Right atrium auricular region (tissue), 2 donors: Measurements from ENCODE around the gene CPLX3. TPM values are rescaled to one million over a fixed set of nuclear protein-coding genes. Genes with fewer than 3 reads are reported as not detected.
A peak's percentile ranks its signal among the peaks of the same experiment; 100 is the strongest.

Source experiments
- DNase-seq: peaks from one replicate; pipeline ENCODE4 v3.0.0-alpha.2; 2019; ENCODE audit warnings: low spot score
- H3K27ac ChIP-seq, 2 donors: fragments of 200-600 bp; sonication (generic); 1 replicate in 1 of 2; 2 replicates in 1 of 2; pipeline ENCODE4 v1.5.1; 2016 to 2019
- H3K27me3 ChIP-seq, 2 donors: fragments of 200-600 bp; sonication (generic); one replicate each; pipeline versions ENCODE4 v1.5.1 to v1.6.0; 2017 to 2019
- H3K36me3 ChIP-seq: fragments of 200-600 bp; sonication (generic); one replicate; pipeline ENCODE4 v1.5.1; 2016
- H3K4me1 ChIP-seq, 2 donors: fragments of 200-600 bp; sonication (generic); one replicate each; pipeline versions ENCODE4 v1.5.1 to v1.6.0; 2017 to 2019
- H3K4me3 ChIP-seq, 2 donors: fragments of 200-600 bp; sonication (generic); 1 replicate in 1 of 2; 2 replicates in 1 of 2; pipeline ENCODE4 v1.5.1; 2017 to 2019; ENCODE audit warnings: mild to moderate bottlenecking in 1 of 2, moderate library complexity in 1 of 2
- H3K9me3 ChIP-seq, 2 donors: fragments of 200-600 bp; sonication (generic); one replicate each; pipeline ENCODE4 v1.5.1; 2019
- total RNA-seq, 2 donors: library from RNA; depleted of rRNA; stranded (reverse); fragments of >200 nt; gene quantifications; one replicate each; pipeline ENCODE4 v1.1.0, GENCODE V29; 2016
- TF ChIP-seq, protein P1 (sequence below), 2 donors: fragments of 200-600 bp; sonication (generic); IDR thresholded peaks; one replicate each; pipeline ENCODE4 v1.5.1; 2019; ENCODE audit warnings: antibody characterized with exemption in 2 of 2

CPLX3 gene
- total RNA-seq, 2 donors from 2014 or later = 1.1 to 10.8 TPM

DNA sequence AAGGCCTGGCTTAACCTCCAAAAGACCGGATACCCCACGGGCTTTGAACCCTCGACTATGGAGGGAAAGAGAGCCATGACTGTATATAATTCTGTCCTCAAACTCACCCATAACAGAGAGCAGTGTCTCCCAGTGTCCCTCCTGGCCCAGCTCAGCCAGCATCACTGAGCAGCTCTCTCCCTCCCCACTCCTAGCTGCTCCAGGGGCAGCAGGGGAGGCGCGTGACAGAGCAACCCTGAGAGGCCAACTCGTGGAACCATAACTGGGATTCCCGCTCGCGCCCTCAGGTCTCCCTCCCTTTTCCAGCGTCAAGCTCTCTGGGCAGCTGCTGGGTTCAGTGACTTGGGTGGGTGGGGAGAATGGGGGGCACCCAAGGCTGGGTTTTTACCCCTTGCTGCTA is 561 bp upstream of the CPLX3 start:
- Histone ChIP-seq H3K4me1 (peaks cover 0 to 16% of the 10 kb centered on the region in 2 donors), H3K9me3 (no peaks in the 10 kb centered on the region), H3K36me3 (no peaks in the 10 kb centered on the region), H3K27me3 (no peaks in the 10 kb centered on the region), H3K4me3 (no peak overlapping the region), H3K27ac (peak overlapping the region in 1 of 2 donors; percentile 26)
- TF ChIP-seq, protein P1, sequence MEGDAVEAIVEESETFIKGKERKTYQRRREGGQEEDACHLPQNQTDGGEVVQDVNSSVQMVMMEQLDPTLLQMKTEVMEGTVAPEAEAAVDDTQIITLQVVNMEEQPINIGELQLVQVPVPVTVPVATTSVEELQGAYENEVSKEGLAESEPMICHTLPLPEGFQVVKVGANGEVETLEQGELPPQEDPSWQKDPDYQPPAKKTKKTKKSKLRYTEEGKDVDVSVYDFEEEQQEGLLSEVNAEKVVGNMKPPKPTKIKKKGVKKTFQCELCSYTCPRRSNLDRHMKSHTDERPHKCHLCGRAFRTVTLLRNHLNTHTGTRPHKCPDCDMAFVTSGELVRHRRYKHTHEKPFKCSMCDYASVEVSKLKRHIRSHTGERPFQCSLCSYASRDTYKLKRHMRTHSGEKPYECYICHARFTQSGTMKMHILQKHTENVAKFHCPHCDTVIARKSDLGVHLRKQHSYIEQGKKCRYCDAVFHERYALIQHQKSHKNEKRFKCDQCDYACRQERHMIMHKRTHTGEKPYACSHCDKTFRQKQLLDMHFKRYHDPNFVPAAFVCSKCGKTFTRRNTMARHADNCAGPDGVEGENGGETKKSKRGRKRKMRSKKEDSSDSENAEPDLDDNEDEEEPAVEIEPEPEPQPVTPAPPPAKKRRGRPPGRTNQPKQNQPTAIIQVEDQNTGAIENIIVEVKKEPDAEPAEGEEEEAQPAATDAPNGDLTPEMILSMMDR (IDR thresholded peaks at IDR 0.05) = no peak
- no peak for DNase-seq

DNA sequence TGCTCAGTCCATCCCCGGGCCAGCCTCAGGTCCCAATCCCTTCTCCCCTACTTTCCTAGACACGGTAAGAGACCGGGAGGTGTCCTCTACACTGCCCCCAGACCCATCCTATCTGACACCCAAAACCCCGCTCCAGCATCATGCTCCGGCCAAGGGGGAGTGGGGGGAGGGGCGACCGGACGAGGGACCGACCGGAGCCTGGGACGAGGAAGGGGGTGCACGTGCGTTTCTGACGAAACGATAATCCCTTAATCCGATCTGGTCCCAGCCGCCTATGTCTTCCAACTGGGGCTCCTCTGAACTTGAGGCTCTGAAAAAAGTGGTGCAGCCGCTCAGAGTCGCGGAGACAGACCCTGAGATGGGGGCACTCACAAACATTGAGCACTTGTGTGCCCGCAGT is 494 bp downstream of the CPLX3 start:
- Histone ChIP-seq H3K9me3 (no peaks in the 10 kb centered on the region), H3K4me3 (no peak overlapping the region), H3K4me1 (peaks cover 0 to 22% of the 10 kb centered on the region in 2 donors), H3K36me3 (no peaks in the 10 kb centered on the region), H3K27ac (no peak overlapping the region), H3K27me3 (no peaks in the 10 kb centered on the region)
- TF ChIP-seq, protein P1 (IDR thresholded peaks at IDR 0.05) = no peak
- no peak for DNase-seq

DNA sequence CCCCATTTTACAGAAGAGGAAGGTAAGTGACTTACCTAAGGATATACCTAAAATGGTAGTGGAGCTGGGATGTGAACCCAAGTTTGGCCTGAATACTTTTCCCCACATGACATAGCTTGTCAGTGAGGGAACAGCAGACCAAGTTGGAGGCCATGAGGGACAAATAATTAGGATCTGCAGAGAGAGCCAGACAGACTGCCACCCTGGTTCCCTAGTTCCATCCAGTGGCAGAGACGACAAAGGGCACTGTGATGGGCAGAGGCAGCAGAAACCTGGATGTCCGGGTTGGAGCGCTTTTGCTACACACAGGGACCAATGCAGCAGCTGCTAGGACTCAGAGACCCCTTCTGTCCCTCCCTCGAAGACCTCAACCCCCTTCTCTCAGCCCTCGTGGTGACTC is 1.2 kb downstream of the CPLX3 start:
- H3K36me3 ChIP-seq = no peaks in the 10 kb centered on the region
- TF ChIP-seq, protein P1 (IDR thresholded peaks at IDR 0.05) = no peak
- no peak overlapping the region for H3K4me3 ChIP-seq
- DNase-seq = no peak
- no peak overlapping the region for H3K27ac ChIP-seq
- H3K27me3 ChIP-seq = no peaks in the 10 kb centered on the region
- peaks cover 0 to 28% of the 10 kb centered on the region in 2 donors for H3K4me1 ChIP-seq
- no peaks in the 10 kb centered on the region for H3K9me3 ChIP-seq

DNA sequence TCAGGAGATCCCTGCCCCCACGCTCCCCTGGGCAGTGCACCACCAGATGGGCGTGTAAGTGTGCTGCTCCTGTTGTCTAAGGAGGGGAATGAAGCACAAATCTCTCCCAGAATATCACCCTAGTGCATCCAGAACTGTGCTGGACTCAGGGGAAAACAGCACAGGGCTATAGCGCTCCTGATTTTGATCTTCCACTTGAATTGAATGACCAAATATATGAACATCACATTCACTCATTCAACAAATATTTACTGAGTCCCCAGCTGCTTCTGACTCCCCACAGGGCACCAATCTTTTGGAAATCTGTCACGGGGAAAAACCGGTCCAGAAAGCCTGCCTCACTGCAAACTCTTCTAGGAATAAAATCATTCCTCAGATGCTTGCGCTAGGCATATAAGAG is 2.4 kb downstream of the CPLX3 start:
- H3K9me3 ChIP-seq = no peaks in the 10 kb centered on the region
- peaks cover 0 to 28% of the 10 kb centered on the region in 2 donors for H3K4me1 ChIP-seq
- H3K4me3 ChIP-seq = no peak overlapping the region
- no peak for DNase-seq
- no peak overlapping the region for H3K27ac ChIP-seq
- H3K36me3 ChIP-seq = no peaks in the 10 kb centered on the region
- no peaks in the 10 kb centered on the region for H3K27me3 ChIP-seq
- TF ChIP-seq, protein P1 (IDR thresholded peaks at IDR 0.05) = no peak

DNA sequence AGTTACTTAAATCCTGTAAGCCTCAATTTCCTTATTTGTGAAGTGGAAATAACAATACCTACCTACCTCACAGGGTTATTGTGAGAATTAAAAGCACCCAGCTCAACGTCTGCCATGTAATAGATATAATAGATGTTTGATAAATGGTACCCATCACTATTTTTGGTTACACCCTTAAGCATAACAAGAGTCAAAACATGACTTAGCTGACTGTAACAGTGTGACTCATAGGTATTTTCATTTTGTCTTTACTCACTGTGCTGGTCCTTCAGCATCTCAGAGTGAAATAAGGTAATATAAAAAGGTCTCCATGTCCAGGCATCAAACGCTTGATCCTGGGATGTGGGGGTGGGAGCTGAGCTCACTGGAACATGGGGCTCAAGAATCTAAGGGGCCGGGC is 3.1 kb downstream of the CPLX3 start:
- Histone ChIP-seq H3K27ac (no peak overlapping the region), H3K4me1 (peaks cover 0 to 28% of the 10 kb centered on the region in 2 donors), H3K27me3 (no peaks in the 10 kb centered on the region), H3K9me3 (no peaks in the 10 kb centered on the region), H3K4me3 (no peak overlapping the region), H3K36me3 (no peaks in the 10 kb centered on the region)
- no peak for DNase-seq
- TF ChIP-seq, protein P1 (IDR thresholded peaks at IDR 0.05) = no peak

DNA sequence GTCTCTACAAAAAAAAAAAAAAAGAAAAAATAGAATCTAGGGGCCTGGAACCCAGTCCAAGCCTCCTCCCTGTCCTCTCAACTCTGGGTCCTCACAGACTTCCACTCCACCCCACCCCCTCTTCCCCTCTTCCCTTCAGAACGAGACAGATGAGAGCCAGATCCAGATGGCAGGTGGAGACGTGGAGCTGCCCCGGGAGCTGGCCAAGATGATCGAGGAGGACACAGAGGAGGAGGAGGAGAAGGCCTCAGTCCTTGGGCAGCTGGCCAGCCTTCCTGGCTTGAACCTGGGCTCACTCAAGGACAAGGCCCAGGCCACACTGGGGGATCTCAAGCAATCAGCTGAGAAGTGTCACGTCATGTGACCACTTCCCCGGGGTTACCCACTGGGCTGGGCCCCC is 3.6 kb downstream of the CPLX3 start:
- no peaks in the 10 kb centered on the region for H3K9me3 ChIP-seq
- no peak for DNase-seq
- H3K4me1 ChIP-seq = peaks cover 0 to 28% of the 10 kb centered on the region in 2 donors
- TF ChIP-seq, protein P1 (IDR thresholded peaks at IDR 0.05) = no peak
- no peaks in the 10 kb centered on the region for H3K27me3 ChIP-seq
- H3K27ac ChIP-seq = peak overlapping the region in 1 of 2 donors; percentile 59
- H3K36me3 ChIP-seq = no peaks in the 10 kb centered on the region
- no peak overlapping the region for H3K4me3 ChIP-seq
